ENCODE data around the gene KCTD16. TPM values are rescaled to one million over a fixed set of nuclear protein-coding genes. Genes with fewer than 3 reads are reported as not detected.

KCTD16 gene
- total RNA-seq, 1 donor from 2014 or later, result 0.37 TPM

DNA sequence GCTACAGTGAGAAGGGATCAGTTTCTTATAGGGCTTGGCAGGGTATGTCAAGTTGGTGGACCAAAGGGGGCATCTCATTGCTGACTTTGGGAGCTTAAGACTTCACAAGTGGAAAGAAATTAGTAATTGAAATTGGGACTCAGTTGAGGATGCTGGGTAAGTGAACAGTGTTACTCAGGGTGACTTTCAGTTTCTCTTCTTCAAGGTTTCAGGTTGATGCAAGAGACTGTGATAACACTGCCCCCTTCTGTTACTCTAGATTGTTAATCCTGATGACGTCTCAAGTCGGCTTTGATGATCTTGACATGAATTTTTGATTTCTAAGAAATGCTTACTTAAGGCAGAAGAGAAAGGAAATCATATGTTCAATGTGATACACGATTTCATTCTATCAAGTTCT is 21.3 kb downstream of the KCTD16 start:
- no peak overlapping the region for H3K27ac Mint-ChIP-seq (ENCODE audit: unreplicated experiment)
- TF ChIP-seq, protein P1, sequence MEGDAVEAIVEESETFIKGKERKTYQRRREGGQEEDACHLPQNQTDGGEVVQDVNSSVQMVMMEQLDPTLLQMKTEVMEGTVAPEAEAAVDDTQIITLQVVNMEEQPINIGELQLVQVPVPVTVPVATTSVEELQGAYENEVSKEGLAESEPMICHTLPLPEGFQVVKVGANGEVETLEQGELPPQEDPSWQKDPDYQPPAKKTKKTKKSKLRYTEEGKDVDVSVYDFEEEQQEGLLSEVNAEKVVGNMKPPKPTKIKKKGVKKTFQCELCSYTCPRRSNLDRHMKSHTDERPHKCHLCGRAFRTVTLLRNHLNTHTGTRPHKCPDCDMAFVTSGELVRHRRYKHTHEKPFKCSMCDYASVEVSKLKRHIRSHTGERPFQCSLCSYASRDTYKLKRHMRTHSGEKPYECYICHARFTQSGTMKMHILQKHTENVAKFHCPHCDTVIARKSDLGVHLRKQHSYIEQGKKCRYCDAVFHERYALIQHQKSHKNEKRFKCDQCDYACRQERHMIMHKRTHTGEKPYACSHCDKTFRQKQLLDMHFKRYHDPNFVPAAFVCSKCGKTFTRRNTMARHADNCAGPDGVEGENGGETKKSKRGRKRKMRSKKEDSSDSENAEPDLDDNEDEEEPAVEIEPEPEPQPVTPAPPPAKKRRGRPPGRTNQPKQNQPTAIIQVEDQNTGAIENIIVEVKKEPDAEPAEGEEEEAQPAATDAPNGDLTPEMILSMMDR (conservative IDR thresholded peaks at IDR 0.05), result peak; percentile 48
- no peaks in the 10 kb centered on the region for H3K36me3 Mint-ChIP-seq (ENCODE audit: low read depth)
- no peak for DNase-seq (ENCODE audit: low read depth, low spot score)
- H3K4me1 Mint-ChIP-seq, result no peaks in the 10 kb centered on the region
- no peaks in the 10 kb centered on the region for H3K9me3 Mint-ChIP-seq
- no peak overlapping the region for H3K4me3 Mint-ChIP-seq
- H3K27me3 Mint-ChIP-seq (ENCODE audit: low read depth), result no peaks in the 10 kb centered on the region

DNA sequence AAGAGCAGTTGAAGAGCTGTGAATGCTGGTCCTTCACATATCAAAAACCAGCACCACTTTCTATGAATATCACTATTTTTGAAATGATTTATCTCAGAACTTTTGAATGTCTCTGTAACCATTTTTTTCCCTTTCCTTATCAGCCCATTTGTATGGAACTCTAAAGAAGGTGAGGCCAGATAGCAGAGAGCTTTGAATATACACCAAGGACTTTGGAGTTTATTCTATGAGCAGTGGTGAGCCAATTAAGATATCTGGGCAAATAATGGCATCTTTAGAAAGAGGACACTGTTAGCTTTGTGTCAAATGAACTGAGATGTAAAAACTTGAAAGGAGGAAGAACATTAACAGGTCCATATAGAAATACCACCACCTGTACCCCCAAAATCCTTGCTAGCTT is 22.0 kb downstream of the KCTD16 start:
- H3K27ac Mint-ChIP-seq (ENCODE audit: unreplicated experiment), result no peak overlapping the region
- H3K4me1 Mint-ChIP-seq, result no peaks in the 10 kb centered on the region
- H3K36me3 Mint-ChIP-seq (ENCODE audit: low read depth), result no peaks in the 10 kb centered on the region
- H3K4me3 Mint-ChIP-seq, result no peak overlapping the region
- TF ChIP-seq, protein P1 (conservative IDR thresholded peaks at IDR 0.05), result no peak
- H3K9me3 Mint-ChIP-seq, result no peaks in the 10 kb centered on the region
- no peaks in the 10 kb centered on the region for H3K27me3 Mint-ChIP-seq (ENCODE audit: low read depth)
- DNase-seq (ENCODE audit: low read depth, low spot score), result no peak

DNA sequence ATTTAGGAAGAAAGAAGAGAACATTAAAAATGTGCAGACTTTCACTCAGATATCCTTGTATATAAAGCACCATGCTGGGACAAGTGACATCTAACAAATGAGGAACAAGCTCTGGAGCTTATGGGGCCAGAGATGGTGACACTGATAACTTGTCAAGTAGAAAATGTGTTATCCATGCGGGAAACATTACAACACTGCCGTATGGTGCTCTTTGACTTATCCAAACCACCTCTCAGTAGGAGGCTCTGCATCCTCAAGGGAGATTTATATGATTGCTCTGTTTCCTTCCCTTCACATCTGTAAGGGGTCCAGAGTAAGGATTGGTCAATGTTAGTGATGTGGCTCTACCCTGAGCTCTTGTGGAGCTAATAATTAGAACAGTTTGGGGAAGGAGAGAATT is 23.5 kb downstream of the KCTD16 start:
- Mint-ChIP-seq H3K36me3 (ENCODE audit: low read depth) (no peaks in the 10 kb centered on the region), H3K4me3 (no peak overlapping the region), H3K9me3 (no peaks in the 10 kb centered on the region), H3K27ac (ENCODE audit: unreplicated experiment) (no peak overlapping the region), H3K27me3 (ENCODE audit: low read depth) (no peaks in the 10 kb centered on the region), H3K4me1 (peaks cover 3% of the 10 kb centered on the region)
- no peak for DNase-seq (ENCODE audit: low read depth, low spot score)
- TF ChIP-seq, protein P1 (conservative IDR thresholded peaks at IDR 0.05), result no peak

DNA sequence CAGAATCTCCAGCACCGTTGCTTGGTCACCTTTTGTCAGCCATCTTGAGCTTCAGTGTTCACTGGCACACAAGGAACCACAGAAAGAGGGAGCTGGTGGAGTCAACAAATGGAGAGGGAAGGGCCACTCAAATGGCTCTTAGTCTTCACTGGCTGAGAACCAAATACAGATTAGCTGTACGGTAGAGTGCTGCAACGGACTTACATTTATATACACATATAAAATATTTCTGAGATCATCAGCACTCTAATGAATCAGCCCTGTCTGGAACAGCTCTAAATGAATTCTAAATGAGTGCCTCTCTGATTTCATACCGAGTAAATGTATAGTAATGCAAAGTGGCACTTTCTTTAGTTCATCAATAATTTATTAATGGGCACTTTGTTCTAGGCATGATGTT is 24.8 kb downstream of the KCTD16 start:
- Mint-ChIP-seq H3K27ac (ENCODE audit: unreplicated experiment) (no peak overlapping the region), H3K27me3 (ENCODE audit: low read depth) (no peaks in the 10 kb centered on the region), H3K4me1 (peaks cover 3% of the 10 kb centered on the region), H3K9me3 (no peaks in the 10 kb centered on the region), H3K36me3 (ENCODE audit: low read depth) (no peaks in the 10 kb centered on the region), H3K4me3 (no peak overlapping the region)
- DNase-seq (ENCODE audit: low read depth, low spot score), result no peak
- TF ChIP-seq, protein P1 (conservative IDR thresholded peaks at IDR 0.05), result no peak

DNA sequence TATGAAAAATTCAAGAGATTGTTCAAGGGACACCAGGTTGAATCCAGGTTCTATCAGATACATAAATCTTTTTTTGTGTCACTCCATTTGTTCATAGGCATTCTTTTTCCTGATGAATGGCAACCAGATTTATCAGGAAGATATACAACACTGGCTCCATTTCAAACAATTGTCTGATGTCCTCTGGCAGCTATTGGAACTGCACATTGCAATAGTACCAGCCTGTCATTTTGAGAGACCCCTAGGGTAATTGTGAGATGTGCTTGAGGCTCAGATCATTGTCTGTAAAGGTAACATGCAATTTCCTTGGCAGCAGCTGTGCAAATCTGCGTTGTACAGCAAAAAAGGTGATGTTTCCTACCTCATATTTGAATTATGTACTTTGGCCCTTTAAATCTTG is 25.9 kb downstream of the KCTD16 start:
- Mint-ChIP-seq H3K4me1 (peaks cover 3% of the 10 kb centered on the region), H3K36me3 (ENCODE audit: low read depth) (no peaks in the 10 kb centered on the region), H3K4me3 (no peak overlapping the region), H3K9me3 (no peaks in the 10 kb centered on the region), H3K27ac (ENCODE audit: unreplicated experiment) (no peak overlapping the region), H3K27me3 (ENCODE audit: low read depth) (peaks cover 2% of the 10 kb centered on the region)
- TF ChIP-seq, protein P1 (conservative IDR thresholded peaks at IDR 0.05), result peak; percentile 41
- DNase-seq (ENCODE audit: low read depth, low spot score), result no peak

DNA sequence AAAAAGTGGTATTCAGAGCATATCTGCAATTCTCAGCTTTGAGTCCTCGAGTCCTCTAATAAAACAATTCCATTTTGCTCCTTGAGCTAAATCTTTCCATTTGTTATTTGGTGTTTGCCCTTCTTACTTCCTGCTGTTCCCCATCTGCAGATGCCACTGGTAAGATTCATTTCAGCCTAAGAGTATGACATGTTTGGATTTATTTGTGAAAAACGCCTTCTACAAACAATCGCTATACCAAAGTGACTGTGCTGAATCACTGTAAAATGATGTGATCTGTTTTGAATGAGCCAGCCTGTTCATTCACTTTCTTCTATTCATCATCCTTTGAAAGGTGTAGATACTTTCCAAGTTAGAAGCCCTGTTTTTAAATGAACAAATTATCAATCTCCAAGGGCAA is 27.7 kb downstream of the KCTD16 start:
- Mint-ChIP-seq H3K4me3 (no peak overlapping the region), H3K27ac (ENCODE audit: unreplicated experiment) (no peak overlapping the region), H3K36me3 (ENCODE audit: low read depth) (no peaks in the 10 kb centered on the region), H3K27me3 (ENCODE audit: low read depth) (peaks cover 3% of the 10 kb centered on the region), H3K4me1 (peaks cover 3% of the 10 kb centered on the region), H3K9me3 (no peaks in the 10 kb centered on the region)
- no peak for DNase-seq (ENCODE audit: low read depth, low spot score)
- TF ChIP-seq, protein P1 (conservative IDR thresholded peaks at IDR 0.05), result no peak

Measured in neural crest cell (in vitro differentiated cells).